GM06990 (cell line): ENCODE results near the gene HDX.
"Not testable (repeated sequence)": the region's sequence is repeated elsewhere in the genome, so short reads cannot be mapped to it uniquely, and the experiment has no call there.

Experiments used
- DNase-seq: peaks from one replicate; pipeline ENCODE4 v3.0.0-alpha.2; 2011; ENCODE audit not compliant: insufficient read length; ENCODE audit errors: extremely low read depth
- H3K27me3 ChIP-seq: replicated peaks from 2 replicates; pipeline ENCODE4 v1.6.0; 2011; ENCODE audit warnings: low read length; ENCODE audit not compliant: control insufficient read depth, insufficient read depth
- H3K36me3 ChIP-seq: 2 replicates; pipeline ENCODE4 v1.5.1; 2011; ENCODE audit warnings: low read length; ENCODE audit not compliant: control insufficient read depth, insufficient read depth
- H3K4me3 ChIP-seq: replicated peaks from 2 replicates; pipeline ENCODE4 v1.5.1; 2011; ENCODE audit warnings: low read depth, mild to moderate bottlenecking, control low read depth, low read length
- TF ChIP-seq, protein P1 (sequence below): IDR thresholded peaks from 2 replicates; pipeline ENCODE4 v1.5.1; 2011; ENCODE audit warnings: low read length, control low read depth, mild to moderate bottlenecking, inconsistent platforms; ENCODE audit not compliant: insufficient read depth, poor library complexity, severe bottlenecking

Gene HDX

DNA sequence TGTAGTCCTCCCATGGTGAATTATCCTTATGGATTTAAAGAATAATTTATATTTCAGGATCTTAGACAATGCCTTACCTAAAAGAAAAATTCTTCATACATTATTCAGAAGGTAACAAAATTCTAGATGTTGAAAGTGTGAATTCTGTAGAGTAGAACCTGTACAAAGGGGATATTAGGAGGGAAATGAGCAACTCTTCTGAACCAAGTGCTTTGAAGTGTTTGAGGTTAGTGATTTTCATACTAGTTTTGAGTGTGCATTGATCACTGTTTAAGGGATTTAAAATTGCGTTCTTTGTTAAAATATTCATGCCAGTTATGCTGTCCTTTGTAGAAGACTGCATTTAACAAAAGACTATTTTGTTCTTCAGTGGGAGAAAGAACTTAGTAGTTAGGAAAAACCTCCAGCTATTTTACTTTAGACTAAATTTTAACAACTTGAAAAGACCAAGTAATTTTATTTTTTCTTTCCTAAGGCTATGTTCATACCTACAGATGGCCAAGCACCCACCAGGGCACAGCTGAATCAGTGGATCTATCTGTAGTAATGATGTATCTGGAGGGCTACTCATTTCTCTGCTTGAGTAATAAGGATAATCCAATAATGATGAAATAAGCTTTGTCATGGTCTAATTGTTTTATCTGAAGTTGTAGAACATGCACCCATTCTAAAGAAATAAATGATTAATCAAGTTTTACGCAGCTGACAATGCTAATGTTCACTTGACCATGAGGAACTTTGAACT lies 180.0 kb downstream of the HDX start:
- Histone ChIP-seq H3K4me3 (no peak overlapping the region), H3K27me3 (no peaks in the 10 kb centered on the region), H3K36me3 (no peaks in the 10 kb centered on the region)
- DNase-seq = no peak
- TF ChIP-seq, protein P1, sequence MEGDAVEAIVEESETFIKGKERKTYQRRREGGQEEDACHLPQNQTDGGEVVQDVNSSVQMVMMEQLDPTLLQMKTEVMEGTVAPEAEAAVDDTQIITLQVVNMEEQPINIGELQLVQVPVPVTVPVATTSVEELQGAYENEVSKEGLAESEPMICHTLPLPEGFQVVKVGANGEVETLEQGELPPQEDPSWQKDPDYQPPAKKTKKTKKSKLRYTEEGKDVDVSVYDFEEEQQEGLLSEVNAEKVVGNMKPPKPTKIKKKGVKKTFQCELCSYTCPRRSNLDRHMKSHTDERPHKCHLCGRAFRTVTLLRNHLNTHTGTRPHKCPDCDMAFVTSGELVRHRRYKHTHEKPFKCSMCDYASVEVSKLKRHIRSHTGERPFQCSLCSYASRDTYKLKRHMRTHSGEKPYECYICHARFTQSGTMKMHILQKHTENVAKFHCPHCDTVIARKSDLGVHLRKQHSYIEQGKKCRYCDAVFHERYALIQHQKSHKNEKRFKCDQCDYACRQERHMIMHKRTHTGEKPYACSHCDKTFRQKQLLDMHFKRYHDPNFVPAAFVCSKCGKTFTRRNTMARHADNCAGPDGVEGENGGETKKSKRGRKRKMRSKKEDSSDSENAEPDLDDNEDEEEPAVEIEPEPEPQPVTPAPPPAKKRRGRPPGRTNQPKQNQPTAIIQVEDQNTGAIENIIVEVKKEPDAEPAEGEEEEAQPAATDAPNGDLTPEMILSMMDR = no peak

DNA sequence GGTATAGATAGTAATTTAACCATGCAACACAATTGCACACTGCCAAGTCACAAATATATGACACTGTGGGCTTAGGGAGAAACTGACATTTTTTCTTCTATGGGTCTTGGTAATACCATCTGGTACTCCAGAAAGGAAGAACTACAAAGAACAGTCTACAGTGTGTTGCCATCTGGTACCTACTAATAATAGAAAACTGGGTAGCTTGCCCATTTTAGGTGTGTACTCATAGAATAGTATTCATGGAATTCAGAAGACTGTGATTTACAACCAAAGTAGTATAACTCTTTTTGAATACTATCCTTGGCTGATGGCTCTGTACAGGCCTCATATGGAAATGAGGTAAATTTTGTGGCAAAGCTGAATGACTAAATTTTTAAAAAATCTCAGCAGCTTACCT lies 181.6 kb downstream of the HDX start:
- DNase-seq = no peak
- no peak overlapping the region for H3K4me3 ChIP-seq
- no peaks in the 10 kb centered on the region for H3K27me3 ChIP-seq
- TF ChIP-seq, protein P1 = no peak
- no peaks in the 10 kb centered on the region for H3K36me3 ChIP-seq

DNA sequence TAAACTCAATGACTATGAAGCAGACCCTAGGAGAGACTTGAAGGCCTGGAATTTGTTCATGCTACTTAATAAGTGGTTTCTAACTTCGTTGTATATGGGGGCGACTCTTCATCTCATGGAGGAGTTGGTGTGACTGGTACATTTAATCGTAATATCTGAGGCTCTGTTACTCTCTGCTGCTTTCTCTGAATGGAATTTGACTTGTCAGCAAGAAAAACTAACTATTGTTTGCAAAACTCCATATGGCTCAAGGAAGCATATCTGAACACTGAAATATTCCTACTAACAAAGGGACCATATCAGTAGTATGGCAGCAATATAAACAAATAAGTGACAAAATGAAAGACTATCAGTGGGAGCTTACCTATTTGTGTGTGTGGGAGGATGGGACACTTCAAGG lies 182.2 kb downstream of the HDX start:
- Histone ChIP-seq H3K36me3 (no peaks in the 10 kb centered on the region), H3K4me3 (no peak overlapping the region), H3K27me3 (no peaks in the 10 kb centered on the region)
- TF ChIP-seq, protein P1 = no peak
- no peak for DNase-seq

DNA sequence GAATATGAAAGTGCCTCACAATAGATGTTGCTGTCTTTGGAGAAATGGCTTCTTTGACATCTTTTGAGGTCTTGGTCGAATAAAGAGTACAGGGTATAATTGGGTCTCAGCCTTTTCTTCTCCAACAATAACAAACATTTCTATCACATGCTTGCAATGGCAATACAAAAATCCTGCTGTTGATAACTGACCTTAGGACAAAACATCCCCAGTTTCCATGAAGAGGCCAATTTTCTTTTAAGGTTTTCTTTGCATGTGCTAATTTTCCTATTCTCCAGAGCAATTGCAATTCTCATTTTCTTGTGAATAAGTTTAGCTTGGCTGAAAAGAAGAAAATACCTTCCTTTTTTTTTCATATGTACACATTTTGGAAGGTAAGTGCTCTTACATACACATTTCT lies 183.6 kb downstream of the HDX start:
- Histone ChIP-seq H3K36me3 (no peaks in the 10 kb centered on the region), H3K4me3 (no peak overlapping the region), H3K27me3 (no peaks in the 10 kb centered on the region)
- TF ChIP-seq, protein P1 = no peak
- DNase-seq = no peak

DNA sequence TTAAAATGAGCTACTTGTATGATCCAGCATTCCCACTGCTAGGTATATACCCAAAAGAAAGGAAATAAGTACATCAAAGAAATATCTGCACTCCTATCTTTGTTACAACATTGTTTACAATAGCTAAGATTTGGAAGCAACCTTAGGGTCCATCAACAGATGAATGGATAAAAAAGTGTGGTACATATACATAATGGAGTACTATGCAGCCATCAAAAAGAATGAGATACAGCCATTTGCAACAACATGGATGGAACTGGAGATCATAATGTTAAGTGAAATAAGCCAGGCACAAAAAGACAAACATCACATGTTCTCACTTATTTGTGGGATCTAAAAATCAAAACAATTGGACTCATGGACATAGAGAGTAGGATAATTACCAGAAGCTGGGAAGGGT lies 186.3 kb downstream of the HDX start:
- H3K4me3 ChIP-seq, H3K36me3 ChIP-seq, H3K27me3 ChIP-seq, DNase-seq: not testable (repeated sequence)
